Ectodermal cell (in vitro differentiated cells): ENCODE measurements around the gene LRRTM2. TPM values are rescaled to one million over a fixed set of nuclear protein-coding genes. Genes with fewer than 3 reads are reported as not detected.
"Not testable (repeated sequence)": the region's sequence is repeated elsewhere in the genome, so short reads cannot be mapped to it uniquely, and the experiment has no call there.

Experiments
- H3K27ac ChIP-seq: 2 replicates; pipeline ENCODE4 v1.7.0; 2013; ENCODE audit warnings: mild to moderate bottlenecking, low read depth, low read length; ENCODE audit not compliant: insufficient read depth, poor library complexity, severe bottlenecking
- H3K27me3 ChIP-seq: 2 replicates; pipeline ENCODE4 v1.7.0; 2013; ENCODE audit warnings: mild to moderate bottlenecking, low read length; ENCODE audit not compliant: insufficient read depth, control insufficient read depth, poor library complexity, severe bottlenecking
- H3K36me3 ChIP-seq: one replicate; pipeline ENCODE4 v1.7.0; 2013; ENCODE audit warnings: low read length; ENCODE audit not compliant: control insufficient read depth, insufficient read depth
- H3K4me1 ChIP-seq: one replicate; pipeline ENCODE4 v1.7.0; 2013; ENCODE audit warnings: low read length; ENCODE audit not compliant: control insufficient read depth, insufficient read depth
- H3K4me3 ChIP-seq: 2 replicates; pipeline ENCODE4 v1.7.0; 2013; ENCODE audit warnings: low read depth, low read length, control low read depth; ENCODE audit not compliant: insufficient read depth
- H3K9me3 ChIP-seq: 2 replicates; pipeline ENCODE4 v1.7.0; 2013; ENCODE audit warnings: mild to moderate bottlenecking, low read length, moderate library complexity; ENCODE audit not compliant: control insufficient read depth
- WGBS, 2 experiments: methylation state at CpG; one replicate each; pipeline ENCODE4 v1.1.7; 2013; ENCODE audit warnings: missing lambda C conversion rate in 2 of 2; 5-methylcytosine and 5-hydroxymethylcytosine counted together
- polyA plus RNA-seq, 4 experiments: library from polyadenylated mRNA; stranded (reverse); fragments of 50-300 nt; gene quantifications; one replicate each; pipeline ENCODE4 v1.2.3, GENCODE V29; 2013

LRRTM2 gene, protein sequence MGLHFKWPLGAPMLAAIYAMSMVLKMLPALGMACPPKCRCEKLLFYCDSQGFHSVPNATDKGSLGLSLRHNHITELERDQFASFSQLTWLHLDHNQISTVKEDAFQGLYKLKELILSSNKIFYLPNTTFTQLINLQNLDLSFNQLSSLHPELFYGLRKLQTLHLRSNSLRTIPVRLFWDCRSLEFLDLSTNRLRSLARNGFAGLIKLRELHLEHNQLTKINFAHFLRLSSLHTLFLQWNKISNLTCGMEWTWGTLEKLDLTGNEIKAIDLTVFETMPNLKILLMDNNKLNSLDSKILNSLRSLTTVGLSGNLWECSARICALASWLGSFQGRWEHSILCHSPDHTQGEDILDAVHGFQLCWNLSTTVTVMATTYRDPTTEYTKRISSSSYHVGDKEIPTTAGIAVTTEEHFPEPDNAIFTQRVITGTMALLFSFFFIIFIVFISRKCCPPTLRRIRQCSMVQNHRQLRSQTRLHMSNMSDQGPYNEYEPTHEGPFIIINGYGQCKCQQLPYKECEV
- not detected for polyA plus RNA-seq (2013, experiment 1 of 4)
- polyA plus RNA-seq (2013, experiment 2 of 4), result 0.05 TPM
- 0.27 TPM for polyA plus RNA-seq (2013, experiment 3 of 4)
- polyA plus RNA-seq (2013, experiment 4 of 4), result 0.12 TPM

DNA sequence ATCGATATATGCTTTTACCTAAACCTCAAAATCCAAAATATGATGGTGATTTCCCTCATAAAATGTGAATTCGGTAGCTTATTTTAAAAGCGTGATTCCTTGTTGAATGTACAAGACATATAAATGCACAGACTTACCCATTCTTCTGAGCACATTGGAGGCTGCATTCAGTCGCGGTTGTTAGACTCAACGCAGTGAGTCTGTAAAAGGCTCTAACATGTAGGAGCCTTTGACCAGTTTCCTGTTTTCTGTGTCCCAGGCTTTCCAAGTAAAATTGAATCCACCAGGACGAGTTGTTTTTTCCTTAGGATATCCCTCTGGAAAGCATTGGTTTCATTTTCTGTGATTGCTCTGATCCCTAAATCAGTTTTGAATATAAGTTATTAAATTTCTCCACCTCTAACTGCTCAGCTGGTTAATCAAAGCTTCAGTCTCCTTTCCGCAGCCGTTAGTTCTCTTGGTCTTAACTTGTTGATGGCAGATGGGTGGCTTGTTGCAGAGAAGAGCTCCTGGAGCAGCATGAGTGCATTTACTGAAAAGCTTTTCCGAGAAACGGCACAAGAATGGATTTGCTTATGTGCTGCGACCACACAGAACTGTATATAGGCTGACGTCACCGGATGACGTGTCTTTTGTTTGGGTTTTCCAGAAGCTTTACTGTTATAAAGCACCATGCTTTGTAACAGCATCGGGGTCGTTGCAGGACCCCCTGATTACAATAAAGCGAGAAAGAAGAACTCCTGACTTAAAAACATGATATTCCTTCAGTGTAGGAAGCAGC is at the start of gene LRRTM2:
LRRTM2 (minus strand) TSS at position 565 of the 781 bp plus-strand sequence; CDS start at position 141, 424 bp downstream.
- Histone ChIP-seq H3K27ac (peak within 1 kb of the TSS; percentile 47), H3K4me1 (peaks cover 37% of the 10 kb centered on the region), H3K4me3 (no peak within 1 kb of the TSS), H3K36me3 (no peaks in the 10 kb centered on the region), H3K9me3 (no peaks in the 10 kb centered on the region), H3K27me3 (no peaks in the 10 kb centered on the region)
- WGBS, 2 experiments, result 88% methylated on average over 18 of the region's 18 CpGs

- Histone ChIP-seq H3K9me3 (no peaks in the 10 kb centered on the region), H3K36me3 (peaks cover 13% of the 10 kb centered on the region), H3K27me3 (no peaks in the 10 kb centered on the region), H3K4me1 (no peaks in the 10 kb centered on the region), H3K4me3 (no peak overlapping the region), H3K27ac (no peak overlapping the region)
- WGBS, 2 experiments, result 90 to 97% methylated on average over 2 of the region's 2 CpGs
Measured at GRCh38 chr5:138922494-138922893, 47.4 kb upstream of the LRRTM2 start.

DNA sequence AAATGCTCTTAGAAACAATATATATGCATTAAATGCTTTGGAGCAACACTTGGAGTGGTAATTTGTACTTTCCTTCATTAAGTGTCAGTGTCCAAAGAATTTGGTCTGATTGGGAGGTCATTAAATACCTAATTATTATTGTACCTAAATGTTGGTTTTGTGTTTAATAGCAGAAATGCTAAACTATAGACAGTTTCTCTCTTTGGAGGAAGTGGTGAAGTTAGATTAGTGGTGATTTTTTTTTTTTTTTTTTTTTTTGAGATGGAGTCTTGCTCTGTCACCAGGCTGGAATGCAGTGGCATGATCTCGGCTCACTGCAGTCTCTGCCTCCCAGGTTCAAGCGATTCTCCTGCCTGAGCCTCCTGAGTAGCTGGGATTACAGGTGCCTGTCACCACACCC is 46.2 kb upstream of the LRRTM2 start:
- H3K36me3 ChIP-seq, H3K4me1 ChIP-seq, H3K4me3 ChIP-seq, H3K9me3 ChIP-seq, H3K27ac ChIP-seq, H3K27me3 ChIP-seq: not testable (repeated sequence)
- 83 to 85% methylated on average over 2 of the region's 2 CpGs for WGBS, 2 experiments

DNA sequence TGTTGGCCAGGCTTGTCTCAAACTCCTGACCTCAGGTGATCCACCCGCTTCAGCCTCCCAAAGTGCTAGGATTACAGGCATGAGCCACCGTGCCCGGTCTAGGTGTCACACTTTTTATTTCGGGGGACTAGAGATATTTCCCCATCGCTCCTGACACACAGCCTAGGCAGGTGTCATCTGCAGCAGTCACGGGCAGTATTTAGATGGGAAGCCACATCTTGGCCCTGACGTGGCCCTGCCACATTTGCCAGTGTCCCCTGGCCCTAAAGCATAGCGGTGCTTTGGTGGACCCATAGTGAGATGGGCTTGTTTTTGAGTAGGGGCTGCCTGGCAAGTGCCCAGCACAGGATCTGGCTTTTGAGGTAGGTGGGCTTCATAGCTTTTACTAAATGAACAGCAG is 45.0 kb upstream of the LRRTM2 start:
- Histone ChIP-seq H3K4me1 (no peaks in the 10 kb centered on the region), H3K36me3 (peaks cover 6% of the 10 kb centered on the region), H3K27me3 (no peaks in the 10 kb centered on the region), H3K27ac (no peak overlapping the region), H3K4me3 (no peak overlapping the region), H3K9me3 (no peaks in the 10 kb centered on the region)
- WGBS, 2 experiments, result 90 to 92% methylated on average over 8 of the region's 8 CpGs

DNA sequence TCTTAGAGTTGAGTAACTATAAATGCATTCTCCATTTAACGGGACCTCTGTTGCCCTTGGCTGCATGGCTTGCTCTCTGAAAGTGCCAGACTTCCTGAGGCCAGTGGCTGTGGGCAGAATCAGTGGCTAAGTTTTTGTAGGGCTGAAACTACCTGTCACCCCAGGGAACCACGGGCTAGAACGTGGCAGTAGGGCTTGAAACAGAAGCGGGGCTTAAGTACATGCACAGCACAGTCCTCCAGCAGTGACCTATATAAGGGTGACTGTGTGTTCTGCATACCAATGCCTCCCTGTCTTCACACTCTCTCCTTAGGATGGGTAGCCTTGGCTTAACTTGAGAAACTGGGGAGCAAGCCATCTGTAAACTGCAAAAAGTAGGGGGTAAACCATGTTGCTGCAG is 43.6 kb upstream of the LRRTM2 start:
- Histone ChIP-seq H3K4me3 (no peak overlapping the region), H3K36me3 (no peaks in the 10 kb centered on the region), H3K27me3 (no peaks in the 10 kb centered on the region), H3K4me1 (no peaks in the 10 kb centered on the region), H3K27ac (no peak overlapping the region), H3K9me3 (no peaks in the 10 kb centered on the region)
- 80 to 84% methylated on average over 4 of the region's 4 CpGs for WGBS, 2 experiments

DNA sequence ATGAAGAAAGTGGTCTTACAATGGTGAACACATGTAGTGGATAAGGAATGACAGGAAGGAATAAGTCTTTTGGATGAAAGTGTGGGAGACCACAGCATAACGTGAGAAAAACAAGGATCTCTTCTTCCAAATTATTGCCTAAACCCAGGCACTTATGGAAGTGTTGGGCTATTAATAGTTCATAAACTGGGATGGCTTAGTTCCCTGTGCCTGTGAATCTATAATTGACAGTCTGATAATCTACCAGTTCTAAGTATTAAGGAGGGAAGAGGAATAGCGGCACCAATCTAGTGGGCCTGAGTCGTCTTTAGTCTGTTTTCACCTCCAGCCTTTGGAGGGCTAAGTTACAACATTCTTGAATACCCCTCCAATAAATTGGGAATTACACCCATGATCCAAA is 39.2 kb upstream of the LRRTM2 start:
- Histone ChIP-seq H3K27me3 (no peaks in the 10 kb centered on the region), H3K27ac (no peak overlapping the region), H3K4me3 (no peak overlapping the region), H3K9me3 (no peaks in the 10 kb centered on the region), H3K36me3 (no peaks in the 10 kb centered on the region), H3K4me1 (no peaks in the 10 kb centered on the region)
- 92 to 98% methylated on average over 3 of the region's 3 CpGs for WGBS, 2 experiments

- H3K27me3 ChIP-seq, result no peaks in the 10 kb centered on the region
- no peaks in the 10 kb centered on the region for H3K9me3 ChIP-seq
- WGBS, 2 experiments, result 84 to 92% methylated on average over 2 of the region's 3 CpGs
- no peaks in the 10 kb centered on the region for H3K36me3 ChIP-seq
- H3K4me1 ChIP-seq, result no peaks in the 10 kb centered on the region
- no peak overlapping the region for H3K4me3 ChIP-seq
- H3K27ac ChIP-seq, result no peak overlapping the region
Measured at GRCh38 chr5:138913773-138914172, 38.6 kb upstream of the LRRTM2 start.

- no peaks in the 10 kb centered on the region for H3K27me3 ChIP-seq
- no peaks in the 10 kb centered on the region for H3K9me3 ChIP-seq
- no peaks in the 10 kb centered on the region for H3K36me3 ChIP-seq
- H3K4me3 ChIP-seq, result no peak overlapping the region
- no peaks in the 10 kb centered on the region for H3K4me1 ChIP-seq
- WGBS, 2 experiments, result 93 to 94% methylated on average over 4 of the region's 4 CpGs
- no peak overlapping the region for H3K27ac ChIP-seq
Measured at GRCh38 chr5:138912093-138912492, 37.0 kb upstream of the LRRTM2 start.

DNA sequence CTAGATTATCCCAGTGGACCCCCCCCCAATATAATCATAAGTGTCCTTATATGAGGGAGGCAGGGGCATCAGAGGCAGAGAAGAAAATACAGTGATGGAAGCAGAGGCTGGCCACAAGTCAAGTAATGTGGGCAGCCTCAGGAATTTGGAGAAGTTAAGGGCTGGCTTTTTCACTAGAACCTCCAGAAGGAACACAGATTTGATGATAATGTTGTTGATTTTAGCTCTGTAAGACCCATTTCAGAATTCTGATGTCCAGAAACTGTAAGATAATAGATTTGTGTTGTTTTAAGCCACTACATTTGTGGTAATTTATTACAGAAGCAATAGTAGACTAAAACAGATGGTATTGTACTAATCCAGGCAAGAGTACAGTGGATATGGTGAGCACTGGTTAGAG is 36.3 kb upstream of the LRRTM2 start:
- H3K27ac ChIP-seq, result no peak overlapping the region
- H3K36me3 ChIP-seq, result no peaks in the 10 kb centered on the region
- no peaks in the 10 kb centered on the region for H3K27me3 ChIP-seq

GRCh38 chr5:138910546-138911185 is 35.5 kb upstream of the LRRTM2 start:
- Histone ChIP-seq H3K36me3 (no peaks in the 10 kb centered on the region), H3K27ac (peak overlapping the region; percentile 16), H3K9me3 (no peaks in the 10 kb centered on the region), H3K27me3 (no peaks in the 10 kb centered on the region), H3K4me3 (no peak overlapping the region), H3K4me1 (no peaks in the 10 kb centered on the region)
- WGBS, 2 experiments, result 89 to 93% methylated on average over 6 of the region's 7 CpGs

More for the DNA sequence above, 36.3 kb upstream of the LRRTM2 start:
- no peak overlapping the region for H3K4me3 ChIP-seq
- H3K9me3 ChIP-seq, result no peaks in the 10 kb centered on the region
- H3K4me1 ChIP-seq, result no peaks in the 10 kb centered on the region
